ENCODE data around the gene ARHGDIB. TPM values are rescaled to one million over a fixed set of nuclear protein-coding genes. Genes with fewer than 3 reads are reported as not detected.

Gene ARHGDIB
- total RNA-seq, 2 experiments from 2014 or later = 652 to 665 TPM

DNA sequence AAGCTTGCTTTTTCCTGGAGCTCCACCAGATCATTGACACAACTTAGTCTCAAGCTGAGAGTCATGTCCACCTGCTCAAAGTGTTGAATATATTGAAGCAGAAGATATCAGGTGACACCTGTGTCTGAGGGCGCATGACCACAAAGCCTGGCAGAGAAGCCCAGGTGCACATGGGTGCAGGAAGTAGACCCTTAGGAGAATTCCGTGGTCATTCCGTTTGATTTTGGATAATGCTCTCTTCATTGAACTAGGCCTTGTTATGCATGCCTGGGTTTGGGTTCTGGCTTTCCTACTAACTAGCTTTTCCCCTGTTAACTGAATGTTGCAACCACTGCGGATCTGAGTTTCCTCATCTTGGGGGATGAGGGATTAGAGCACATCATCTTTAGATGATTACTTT lies 7.1 kb downstream of the ARHGDIB start:
- DNase-seq = no peak
- Mint-ChIP-seq H3K36me3 (peaks cover 56% of the 10 kb centered on the region), H3K4me3 (peak overlapping the region; percentile 76), H3K4me1 (peaks cover 80% of the 10 kb centered on the region), H3K9me3 (no peaks in the 10 kb centered on the region), H3K27me3 (no peaks in the 10 kb centered on the region), H3K27ac (peak overlapping the region; percentile 93)

DNA sequence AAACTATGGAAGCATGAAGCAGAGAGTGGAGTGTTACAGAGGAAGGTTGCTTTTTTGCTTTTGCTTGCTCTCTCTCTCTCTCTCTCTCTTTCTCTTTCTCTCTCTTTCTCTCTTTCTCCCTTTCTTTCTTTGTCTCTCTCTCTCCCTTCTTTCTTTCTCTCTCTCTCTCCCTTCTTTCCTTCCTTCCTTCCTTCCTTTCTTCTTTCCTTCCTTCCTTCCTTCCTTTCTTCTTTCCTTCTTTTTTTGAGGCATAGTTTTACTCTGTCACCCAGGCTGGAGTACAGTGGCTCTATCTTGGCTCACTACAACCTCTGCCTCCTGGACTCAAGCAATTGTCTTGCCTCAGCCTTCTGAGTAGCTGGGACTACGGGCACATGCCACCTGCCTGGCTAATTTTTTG lies 7.6 kb downstream of the ARHGDIB start:
- no peak for DNase-seq
- peaks cover 81% of the 10 kb centered on the region for H3K4me1 Mint-ChIP-seq
- peaks cover 56% of the 10 kb centered on the region for H3K36me3 Mint-ChIP-seq
- H3K9me3 Mint-ChIP-seq = no peaks in the 10 kb centered on the region
- H3K27me3 Mint-ChIP-seq = no peaks in the 10 kb centered on the region
- peak overlapping the region; percentile 93 for H3K27ac Mint-ChIP-seq
- H3K4me3 Mint-ChIP-seq = peak overlapping the region; percentile 76

DNA sequence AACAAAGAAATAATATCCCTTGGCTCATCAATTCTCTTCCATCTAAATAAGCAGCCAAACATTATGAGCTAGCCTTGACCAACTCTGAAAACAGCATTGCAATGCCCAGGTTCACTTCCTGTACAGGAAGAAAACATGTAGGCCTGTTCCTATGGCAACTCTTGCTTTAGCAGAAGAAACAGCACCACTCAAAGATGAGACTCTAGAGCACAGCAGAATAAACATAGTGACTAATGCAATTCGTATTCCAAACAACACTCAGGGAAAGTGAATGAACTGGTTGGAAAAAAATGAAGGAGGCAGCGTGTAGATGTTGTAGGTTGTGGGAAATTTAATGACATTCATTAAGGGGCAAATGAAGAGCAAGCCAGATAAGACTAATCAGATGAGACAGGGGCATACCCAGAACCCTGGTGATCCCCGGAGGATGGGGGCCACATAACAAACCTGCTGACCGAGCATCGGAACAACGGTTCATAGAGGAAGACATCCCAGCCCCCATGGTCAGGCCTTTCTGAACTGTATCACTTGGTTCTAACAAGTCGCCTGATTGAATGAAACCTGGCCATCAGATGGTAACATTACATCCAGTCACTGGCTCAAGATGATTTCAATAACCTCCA lies 9.0 kb downstream of the ARHGDIB start:
- Mint-ChIP-seq H3K4me1 (peaks cover 81% of the 10 kb centered on the region), H3K4me3 (peak overlapping the region; percentile 76), H3K9me3 (no peaks in the 10 kb centered on the region), H3K36me3 (peaks cover 56% of the 10 kb centered on the region), H3K27ac (peak overlapping the region; percentile 93), H3K27me3 (no peaks in the 10 kb centered on the region)
- DNase-seq = no peak

DNA sequence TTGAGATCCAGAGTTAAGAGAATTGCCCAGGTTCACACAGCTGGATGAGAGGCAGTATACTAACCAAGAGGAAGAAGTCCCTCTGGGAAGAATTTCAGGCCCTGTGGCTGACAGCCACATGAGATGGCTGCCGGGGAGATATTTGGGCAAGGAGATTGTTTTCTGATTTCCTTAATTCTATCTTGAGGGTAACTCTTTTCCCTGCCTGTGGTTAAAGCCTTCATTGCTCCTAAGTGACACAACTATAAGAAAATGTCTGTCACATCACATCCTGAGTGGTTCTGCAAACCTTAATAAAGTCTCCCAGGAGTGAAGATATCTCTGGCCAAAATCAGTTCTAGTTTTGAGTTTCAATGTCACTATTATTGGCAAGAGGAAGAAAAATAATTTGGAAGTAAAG lies 9.6 kb downstream of the ARHGDIB start:
- H3K4me3 Mint-ChIP-seq = peak overlapping the region; percentile 76
- DNase-seq = no peak
- H3K36me3 Mint-ChIP-seq = peaks cover 58% of the 10 kb centered on the region
- peak overlapping the region; percentile 93 for H3K27ac Mint-ChIP-seq
- no peaks in the 10 kb centered on the region for H3K27me3 Mint-ChIP-seq
- H3K9me3 Mint-ChIP-seq = no peaks in the 10 kb centered on the region
- H3K4me1 Mint-ChIP-seq = peaks cover 81% of the 10 kb centered on the region

GRCh38 chr12:14950982-14951746 lies 10.2 kb downstream of the ARHGDIB start:
- Mint-ChIP-seq H3K9me3 (no peaks in the 10 kb centered on the region), H3K4me1 (peaks cover 81% of the 10 kb centered on the region), H3K27ac (peak overlapping the region; percentile 93), H3K4me3 (peak overlapping the region; percentile 76), H3K36me3 (peaks cover 65% of the 10 kb centered on the region), H3K27me3 (no peaks in the 10 kb centered on the region)
- no peak for DNase-seq

- Mint-ChIP-seq H3K9me3 (no peaks in the 10 kb centered on the region), H3K27me3 (no peaks in the 10 kb centered on the region), H3K4me1 (peaks cover 82% of the 10 kb centered on the region), H3K36me3 (peaks cover 72% of the 10 kb centered on the region), H3K4me3 (peak overlapping the region; percentile 86), H3K27ac (peak overlapping the region; percentile 93)
- DNase-seq = no peak
These were observed 11.0 kb downstream of the ARHGDIB start for GRCh38 chr12:14950421-14950820.

- Mint-ChIP-seq H3K9me3 (no peaks in the 10 kb centered on the region), H3K4me1 (peaks cover 84% of the 10 kb centered on the region), H3K27me3 (no peaks in the 10 kb centered on the region), H3K36me3 (peaks cover 80% of the 10 kb centered on the region), H3K27ac (peak overlapping the region; percentile 93), H3K4me3 (peak overlapping the region; percentile 86)
- no peak for DNase-seq
These were observed 11.8 kb downstream of the ARHGDIB start for GRCh38 chr12:14949631-14950030.

DNA sequence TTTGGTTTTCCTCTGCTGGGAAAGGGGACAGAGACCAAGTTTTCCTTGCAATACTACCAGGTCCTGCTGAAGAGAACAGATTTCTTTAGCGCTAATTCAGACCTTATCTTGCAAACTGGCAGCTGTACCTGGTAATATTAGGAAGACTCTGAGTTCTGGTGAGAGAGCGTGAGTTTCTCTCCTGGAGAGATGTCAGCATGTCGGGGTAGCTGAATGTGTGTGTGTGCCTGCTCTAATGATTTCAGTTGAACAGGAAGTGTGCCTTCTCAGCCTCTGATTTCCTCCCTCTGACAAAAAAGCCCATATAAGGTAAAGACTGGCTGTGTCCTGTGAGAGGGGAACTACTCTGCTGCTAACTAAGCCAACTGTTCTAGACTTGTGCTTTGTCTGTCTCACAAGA lies 12.7 kb downstream of the ARHGDIB start:
- Mint-ChIP-seq H3K9me3 (no peaks in the 10 kb centered on the region), H3K4me3 (peak overlapping the region; percentile 86), H3K27ac (peak overlapping the region; percentile 93), H3K36me3 (peaks cover 77% of the 10 kb centered on the region), H3K4me1 (peaks cover 76% of the 10 kb centered on the region), H3K27me3 (no peaks in the 10 kb centered on the region)
- peak; percentile 50 for DNase-seq

DNA sequence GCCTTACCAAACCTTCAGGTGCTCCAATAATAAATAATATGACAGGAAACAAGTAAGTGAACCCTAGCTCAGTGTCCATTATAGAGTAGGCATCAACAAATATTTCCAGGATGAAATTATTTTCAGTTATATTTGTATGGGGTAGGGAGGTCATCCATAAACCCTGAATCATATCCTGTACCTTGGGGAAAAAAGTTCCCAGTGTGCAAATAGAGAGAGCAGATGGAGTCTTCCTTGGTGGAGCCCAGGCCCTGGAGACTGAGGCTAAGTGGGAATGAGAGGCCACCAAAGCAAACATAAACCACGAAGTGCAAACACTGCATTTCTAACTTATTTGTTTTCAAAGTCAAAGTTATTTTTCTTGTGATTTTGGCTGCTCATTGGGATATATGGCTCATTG lies 14.5 kb downstream of the ARHGDIB start:
- Mint-ChIP-seq H3K36me3 (peaks cover 78% of the 10 kb centered on the region), H3K4me3 (peak overlapping the region; percentile 86), H3K27ac (peak overlapping the region; percentile 93)

DNA sequence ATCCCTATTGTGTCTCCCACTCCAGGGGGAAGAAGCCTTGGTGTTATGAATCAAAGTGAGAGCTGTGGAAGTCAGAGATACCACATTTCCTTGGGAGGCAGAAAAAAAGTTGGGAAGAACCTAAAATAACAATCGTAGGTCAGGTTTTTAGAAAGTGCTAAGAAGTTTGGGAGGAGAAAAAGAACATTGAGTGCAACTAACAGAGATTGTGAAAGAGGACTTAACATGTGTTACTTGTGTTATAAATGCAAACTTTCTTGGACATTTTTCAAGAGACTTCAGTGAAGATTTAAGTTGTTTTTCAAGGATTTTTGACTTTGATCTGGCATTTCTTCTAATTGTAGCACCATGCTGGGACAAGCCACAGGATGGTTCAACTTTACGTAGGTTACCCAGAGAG lies 15.2 kb downstream of the ARHGDIB start:
- Mint-ChIP-seq H3K27ac (peak overlapping the region; percentile 93), H3K4me3 (no peak overlapping the region), H3K36me3 (peaks cover 79% of the 10 kb centered on the region), H3K9me3 (no peaks in the 10 kb centered on the region), H3K4me1 (peaks cover 54% of the 10 kb centered on the region), H3K27me3 (no peaks in the 10 kb centered on the region)
- DNase-seq = no peak

More for the DNA sequence above, 14.5 kb downstream of the ARHGDIB start:
- no peak for DNase-seq
- Mint-ChIP-seq H3K4me1 (peaks cover 60% of the 10 kb centered on the region), H3K27me3 (no peaks in the 10 kb centered on the region), H3K9me3 (no peaks in the 10 kb centered on the region)

DNA sequence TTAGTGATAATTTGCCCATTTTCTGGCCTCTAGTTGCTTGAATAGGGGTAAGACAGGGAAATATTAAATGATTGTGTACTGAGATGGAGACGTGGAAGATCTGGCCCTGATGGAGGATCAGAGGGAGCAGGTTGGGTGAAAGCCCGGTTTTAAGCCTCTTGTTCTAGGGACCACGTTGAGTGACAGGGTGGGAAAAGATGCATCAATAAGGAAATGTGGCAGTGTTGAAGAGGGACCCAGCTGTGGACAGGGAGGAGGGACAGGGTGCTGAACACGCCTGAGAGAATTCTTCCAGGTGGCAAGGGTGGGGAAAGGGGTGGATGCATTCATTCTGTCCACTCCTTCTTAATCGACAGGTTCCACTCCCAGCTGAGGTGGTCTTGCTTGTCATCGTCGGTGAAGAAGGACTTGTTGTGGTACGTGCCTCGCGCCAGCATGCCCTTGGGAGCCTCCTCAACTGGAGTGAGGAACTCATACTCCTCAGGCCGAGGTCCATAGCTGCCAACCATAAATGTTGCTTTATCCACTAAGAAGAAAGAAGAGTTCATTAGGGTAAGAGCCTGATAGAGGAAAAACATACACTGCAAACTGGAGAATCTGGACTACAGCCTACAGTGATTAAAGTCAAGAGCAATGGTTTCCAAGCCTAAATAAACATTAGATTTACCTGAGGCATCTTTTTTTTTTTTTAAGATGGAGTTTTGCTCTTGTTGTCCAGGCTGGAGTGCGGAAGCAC lies 19.0 kb downstream of the ARHGDIB start:
- Mint-ChIP-seq H3K4me3 (no peak overlapping the region), H3K36me3 (peaks cover 85% of the 10 kb centered on the region), H3K27me3 (no peaks in the 10 kb centered on the region), H3K27ac (peak overlapping the region; percentile 18), H3K9me3 (peaks cover 6% of the 10 kb centered on the region), H3K4me1 (peaks cover 49% of the 10 kb centered on the region)
- no peak for DNase-seq

DNA sequence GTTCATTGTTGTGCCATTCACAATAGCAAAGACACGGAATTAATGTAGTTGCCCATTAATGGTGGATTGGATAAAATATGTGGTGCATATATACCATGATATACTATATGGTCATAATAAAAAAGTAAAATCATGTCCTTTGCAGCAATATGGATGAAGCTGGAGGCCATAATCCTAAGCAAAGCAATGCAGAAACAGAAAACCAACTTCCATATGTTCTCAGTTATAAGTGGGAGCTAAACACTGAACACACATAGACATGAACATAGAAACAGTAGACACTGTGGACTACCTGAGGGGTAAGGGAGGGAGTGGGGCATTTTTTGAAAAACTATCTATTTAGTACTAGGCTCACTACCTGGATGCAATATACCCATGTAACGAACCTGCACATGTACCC lies 20.0 kb downstream of the ARHGDIB start:
- Mint-ChIP-seq H3K4me1 (peaks cover 48% of the 10 kb centered on the region), H3K27me3 (no peaks in the 10 kb centered on the region), H3K27ac (no peak overlapping the region), H3K4me3 (no peak overlapping the region), H3K9me3 (peaks cover 6% of the 10 kb centered on the region), H3K36me3 (peaks cover 84% of the 10 kb centered on the region)
- no peak for DNase-seq

DNA sequence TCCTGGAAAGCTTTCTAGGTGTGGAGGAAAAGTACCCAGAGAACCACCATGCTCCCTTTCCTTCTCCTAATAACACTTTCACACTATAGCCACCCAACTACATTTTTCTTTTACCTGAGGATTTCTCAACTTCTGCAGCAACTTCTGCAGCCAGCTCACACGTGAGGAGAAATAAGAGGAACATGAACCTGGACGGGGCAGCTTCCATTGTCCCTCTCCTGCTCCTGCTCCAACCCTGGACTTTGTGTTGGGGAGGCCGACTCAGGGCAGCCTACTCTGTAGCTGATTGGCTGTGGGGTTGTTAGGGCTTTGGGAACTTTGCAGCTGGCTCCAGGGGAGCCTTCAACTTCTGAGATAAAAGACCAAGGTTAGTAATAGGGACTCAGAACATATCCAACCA lies 23.1 kb downstream of the ARHGDIB start, which contains the start of gene ERP27:
Gene ERP27, minus strand, starts transcription at position 237 of the 400 bp plus-strand sequence. Its CDS starts 29 bp downstream, at position 208.
- Mint-ChIP-seq H3K4me1 (peaks cover 48% of the 10 kb centered on the region), H3K4me3 (no peak within 1 kb of the TSS), H3K9me3 (peaks cover 6% of the 10 kb centered on the region), H3K27ac (peak within 1 kb of the TSS; percentile 84), H3K36me3 (peaks cover 73% of the 10 kb centered on the region), H3K27me3 (no peaks in the 10 kb centered on the region)
- no peak for DNase-seq

DNA sequence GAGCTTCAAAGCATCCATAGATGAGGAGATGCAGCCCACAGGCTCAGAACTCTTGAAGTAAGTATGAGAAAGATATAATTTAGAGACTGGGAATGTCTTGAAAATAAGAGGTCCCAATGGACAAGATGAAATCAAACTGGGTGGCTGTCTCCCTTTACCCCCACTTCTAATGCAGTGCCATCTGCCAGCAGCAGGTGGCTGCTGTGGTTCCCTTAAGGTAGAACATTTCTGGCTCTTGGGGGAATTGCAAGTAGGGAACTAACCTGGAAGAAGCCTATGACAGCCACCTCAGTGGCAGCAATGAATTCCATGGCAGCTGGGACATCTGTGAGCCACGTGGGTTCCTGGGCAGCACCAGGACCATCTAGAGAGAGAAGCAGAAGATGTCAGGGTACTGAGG lies 23.7 kb downstream of the ARHGDIB start:
- Mint-ChIP-seq H3K27ac (peak overlapping the region; percentile 36), H3K27me3 (no peaks in the 10 kb centered on the region), H3K9me3 (peaks cover 6% of the 10 kb centered on the region), H3K4me3 (no peak overlapping the region), H3K36me3 (peaks cover 75% of the 10 kb centered on the region), H3K4me1 (peaks cover 48% of the 10 kb centered on the region)
- DNase-seq = no peak

DNA sequence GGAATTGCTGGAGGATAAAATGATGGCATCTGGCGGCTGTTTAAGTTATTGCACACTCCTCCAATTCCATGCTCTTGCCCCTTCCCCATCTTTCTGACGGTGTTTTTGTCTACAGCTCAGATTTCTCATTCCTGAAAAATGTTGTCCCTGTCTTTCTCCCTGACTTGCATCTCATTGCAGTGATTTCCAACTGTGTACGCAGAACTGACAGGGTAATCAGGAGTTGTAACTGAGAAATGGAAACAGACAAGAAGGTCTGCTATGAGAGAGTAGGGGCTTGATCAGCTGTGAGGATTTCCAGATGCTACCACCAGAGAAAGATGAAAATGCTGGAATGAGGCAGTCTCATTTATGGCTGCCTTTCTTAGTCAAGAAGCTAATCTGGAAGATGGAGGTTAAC lies 24.4 kb downstream of the ARHGDIB start:
- H3K4me3 Mint-ChIP-seq = no peak overlapping the region
- peaks cover 48% of the 10 kb centered on the region for H3K4me1 Mint-ChIP-seq
- H3K9me3 Mint-ChIP-seq = peaks cover 6% of the 10 kb centered on the region
- H3K27ac Mint-ChIP-seq = peak overlapping the region; percentile 42
- no peak for DNase-seq
- peaks cover 72% of the 10 kb centered on the region for H3K36me3 Mint-ChIP-seq
- H3K27me3 Mint-ChIP-seq = no peaks in the 10 kb centered on the region
